ENCODE data around the gene RSPO3. TPM values are rescaled to one million over a fixed set of nuclear protein-coding genes. Genes with fewer than 3 reads are reported as not detected.
"Not testable (repeated sequence)": the region's sequence is repeated elsewhere in the genome, so short reads cannot be mapped to it uniquely, and the experiment has no call there.

The RSPO3 gene
- total RNA-seq, 1 donor from 2014 or later: not detected

DNA sequence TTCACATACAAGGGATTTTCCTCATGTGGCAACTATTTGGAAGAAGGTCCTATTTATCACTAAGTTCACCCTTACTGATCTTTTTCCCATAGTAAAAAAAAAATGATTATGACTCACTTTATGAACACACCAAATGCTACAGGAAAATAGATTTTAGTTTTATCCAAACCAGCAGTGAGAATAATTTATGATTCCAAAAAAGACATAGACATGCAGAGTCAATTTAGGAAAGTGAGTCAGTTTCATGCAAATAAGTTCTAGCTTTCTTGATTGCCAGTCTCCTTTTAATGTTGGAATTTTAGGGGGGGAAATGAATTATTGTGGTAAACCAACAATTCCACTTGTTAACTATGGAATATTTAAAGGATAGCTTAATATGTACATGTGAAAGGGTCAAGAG lies 84.2 kb downstream of the RSPO3 start:
- DNase-seq (ENCODE audit: low read depth in 2 of 2): no peak

DNA sequence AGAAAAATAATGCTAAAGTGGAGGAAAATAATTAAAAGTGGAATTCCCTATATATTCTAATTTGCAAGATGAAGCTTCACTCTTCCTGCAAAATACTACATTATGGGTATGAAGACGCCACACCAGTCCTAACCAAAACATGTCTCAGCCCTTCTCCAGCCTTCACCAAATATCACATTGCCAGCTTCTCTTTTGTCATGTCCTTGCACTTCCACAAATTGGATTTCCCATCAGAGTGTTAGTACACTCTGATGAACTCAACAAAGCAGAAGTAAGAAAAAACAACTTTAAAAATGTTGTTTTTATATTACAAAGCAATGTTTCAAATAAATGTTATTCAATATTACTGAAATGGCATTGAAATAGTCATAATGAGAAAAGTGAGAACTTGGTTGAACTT lies 85.8 kb downstream of the RSPO3 start:
- no peak for DNase-seq (ENCODE audit: low read depth in 2 of 2)

DNA sequence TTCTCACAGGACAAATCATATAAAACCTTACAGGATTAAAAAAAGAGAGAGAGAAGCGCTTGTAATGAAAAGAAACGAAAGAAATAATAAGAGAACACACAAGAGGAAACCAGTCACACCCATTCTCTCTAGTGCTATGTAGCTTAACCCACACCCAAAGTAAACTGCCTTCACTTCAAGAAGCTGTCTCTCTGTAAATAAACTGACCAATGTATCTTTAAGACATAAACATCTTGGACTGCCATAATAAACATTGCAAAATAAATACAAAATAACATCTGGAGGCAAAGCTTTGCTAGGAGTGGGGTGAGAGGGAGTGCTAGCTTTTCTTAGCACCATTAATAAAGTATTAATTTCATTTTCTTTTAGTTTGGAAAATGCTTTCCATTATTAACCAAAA lies 86.6 kb downstream of the RSPO3 start:
- no peak for DNase-seq (ENCODE audit: low read depth in 2 of 2)

DNA sequence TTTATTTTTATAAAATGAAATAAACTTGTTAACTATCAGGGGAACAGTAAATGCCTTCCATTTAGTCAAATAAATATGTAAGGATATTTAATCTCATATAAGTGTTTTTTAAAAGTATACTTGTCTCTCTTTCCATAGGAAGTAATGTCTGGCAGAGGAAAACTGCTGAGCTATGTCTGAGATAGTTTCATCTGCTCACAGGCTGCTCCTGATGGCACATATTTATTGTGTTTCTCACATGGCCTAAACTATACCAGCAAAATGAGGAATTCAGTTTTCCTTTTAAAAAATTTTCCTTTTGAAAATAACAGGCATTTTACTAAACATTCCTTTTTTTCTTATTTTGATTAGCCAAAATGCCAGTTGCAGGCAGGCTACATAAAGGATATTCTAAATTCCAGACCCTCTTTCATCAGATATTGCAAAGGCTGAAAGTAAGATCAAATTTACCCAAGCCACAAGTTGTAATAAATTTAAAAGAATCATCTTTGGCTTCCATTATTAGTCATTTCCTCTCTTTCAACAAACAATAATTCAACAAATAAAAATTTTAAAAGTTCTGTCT lies 88.1 kb downstream of the RSPO3 start:
- peak; percentile 14 for DNase-seq (ENCODE audit: low read depth in 2 of 2)

DNA sequence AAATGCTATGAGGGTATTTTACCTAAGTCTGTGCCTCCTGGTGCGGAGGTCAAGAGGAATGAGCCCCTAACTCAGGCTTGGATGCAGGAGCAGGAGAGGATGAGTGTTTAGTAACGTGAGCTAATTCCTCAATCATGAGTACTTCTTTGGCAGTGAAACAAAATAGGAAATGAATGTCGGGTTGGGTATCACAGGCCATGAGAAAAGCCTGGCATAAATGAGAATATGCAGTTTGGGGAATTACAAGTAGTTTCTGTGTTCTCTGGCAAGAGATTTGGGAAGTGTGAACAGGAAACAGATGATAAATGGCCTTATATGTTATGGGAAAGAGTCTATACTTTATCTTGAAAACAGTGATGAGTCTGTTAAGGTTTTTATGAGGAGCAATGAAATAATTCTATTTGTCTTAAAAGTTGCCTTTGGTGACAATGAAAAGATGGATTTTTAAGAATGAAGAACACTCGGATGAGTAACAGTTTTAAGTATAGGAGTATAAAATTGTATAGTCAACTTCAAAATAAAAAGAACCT lies 89.2 kb downstream of the RSPO3 start:
- DNase-seq (ENCODE audit: low read depth in 2 of 2): peak; percentile 80 to 90

DNA sequence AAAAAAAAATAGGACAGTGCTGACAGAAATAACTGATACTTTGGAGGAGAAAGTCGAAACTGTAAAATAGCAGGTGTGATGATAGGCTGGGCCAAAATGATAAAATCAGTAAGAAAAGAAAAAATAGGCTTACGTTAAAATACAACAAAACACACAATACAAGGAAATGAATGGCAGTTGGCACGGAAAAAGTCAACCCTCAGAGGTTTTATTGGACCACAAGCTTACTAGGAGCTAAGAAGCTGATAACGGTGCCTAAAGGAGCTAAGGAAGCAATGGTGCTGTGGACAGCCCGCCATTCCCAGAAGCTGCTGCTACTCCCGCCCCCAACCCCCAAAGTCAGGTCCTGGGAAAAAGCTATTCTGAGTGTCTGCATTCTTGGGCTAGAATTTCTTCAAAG lies 92.3 kb downstream of the RSPO3 start:
- peak; percentile 28 to 63 for DNase-seq (ENCODE audit: low read depth in 2 of 2)

DNA sequence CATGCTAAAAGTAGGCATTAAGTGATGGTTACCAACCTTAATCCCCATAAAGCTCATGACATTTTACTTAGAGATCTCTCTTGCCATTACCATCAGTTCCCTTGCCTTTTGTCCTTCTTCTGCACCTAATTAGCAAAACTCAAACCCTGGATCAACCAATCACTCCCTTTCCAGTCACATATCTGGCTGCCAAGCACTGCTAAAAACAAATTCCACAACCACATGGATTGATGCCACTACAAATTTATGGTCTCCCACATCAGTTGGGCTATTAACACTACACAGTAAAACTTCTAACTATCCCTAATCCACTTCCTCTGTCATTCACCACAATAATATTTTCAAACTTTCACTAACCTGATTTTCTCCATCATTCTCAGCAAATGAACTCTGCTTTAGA lies 93.9 kb downstream of the RSPO3 start:
- DNase-seq (ENCODE audit: low read depth in 2 of 2): no peak

DNA sequence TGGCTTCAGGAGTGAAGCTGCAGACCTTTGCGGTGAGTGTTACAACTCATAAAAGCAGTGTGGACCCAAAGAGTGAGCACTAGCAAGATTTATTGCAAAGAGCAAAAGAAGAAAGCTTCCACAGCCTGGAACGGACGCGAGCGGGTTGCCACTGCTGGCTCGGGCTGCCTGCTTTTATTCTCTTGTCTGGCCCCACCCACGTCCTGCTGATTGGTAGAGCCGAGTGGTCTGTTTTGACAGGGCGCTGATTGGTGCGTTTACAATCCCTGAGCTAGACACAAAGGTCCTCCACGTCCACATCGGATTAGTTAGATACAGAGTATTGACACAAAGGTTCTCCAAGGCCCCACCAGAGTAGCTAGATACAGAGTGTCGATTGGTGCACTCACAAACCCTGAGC lies 95.6 kb downstream of the RSPO3 start:
- DNase-seq (ENCODE audit: low read depth in 2 of 2): not testable (repeated sequence)

DNA sequence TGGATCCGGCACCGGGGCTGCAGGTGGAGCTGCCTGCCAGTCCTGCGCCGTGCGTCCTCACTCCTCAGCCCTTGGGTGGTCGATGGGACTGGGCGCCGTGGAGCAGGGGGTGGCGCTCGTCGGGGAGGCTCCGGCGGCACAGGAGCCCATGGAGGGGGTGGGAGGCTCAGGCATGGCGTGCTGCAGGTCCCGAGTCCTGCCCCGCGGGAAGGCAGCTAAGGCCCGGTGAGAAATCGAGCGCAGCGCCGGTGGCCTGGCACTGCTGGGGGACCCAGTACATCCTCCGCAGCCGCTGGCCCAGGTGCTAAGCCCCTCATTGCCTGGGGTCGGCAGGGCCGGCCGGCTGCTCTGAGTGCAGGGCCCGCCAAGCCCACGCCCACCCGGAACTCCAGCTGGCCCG lies 96.1 kb downstream of the RSPO3 start:
- not testable (repeated sequence) for DNase-seq (ENCODE audit: low read depth in 2 of 2)

DNA sequence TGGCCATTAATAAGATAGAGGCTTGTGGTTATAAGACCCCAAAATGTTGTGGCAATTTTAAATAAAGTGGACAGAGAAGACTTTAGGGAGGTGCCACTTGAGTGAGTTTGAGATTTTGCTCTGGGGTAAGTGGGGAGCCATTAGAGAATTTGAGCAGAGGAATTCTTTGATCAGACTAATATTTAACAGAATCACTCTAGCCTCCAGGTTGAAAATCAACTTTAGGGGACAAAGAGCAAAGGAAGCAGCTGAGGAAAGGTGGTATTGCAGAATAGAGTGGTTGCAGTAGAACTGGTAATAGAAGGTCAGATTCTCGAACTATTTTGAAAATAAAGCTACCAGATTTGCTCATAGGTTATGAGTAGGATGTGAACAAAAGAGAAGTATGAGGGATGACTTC lies 97.5 kb downstream of the RSPO3 start:
- DNase-seq (ENCODE audit: low read depth in 2 of 2): no peak

DNA sequence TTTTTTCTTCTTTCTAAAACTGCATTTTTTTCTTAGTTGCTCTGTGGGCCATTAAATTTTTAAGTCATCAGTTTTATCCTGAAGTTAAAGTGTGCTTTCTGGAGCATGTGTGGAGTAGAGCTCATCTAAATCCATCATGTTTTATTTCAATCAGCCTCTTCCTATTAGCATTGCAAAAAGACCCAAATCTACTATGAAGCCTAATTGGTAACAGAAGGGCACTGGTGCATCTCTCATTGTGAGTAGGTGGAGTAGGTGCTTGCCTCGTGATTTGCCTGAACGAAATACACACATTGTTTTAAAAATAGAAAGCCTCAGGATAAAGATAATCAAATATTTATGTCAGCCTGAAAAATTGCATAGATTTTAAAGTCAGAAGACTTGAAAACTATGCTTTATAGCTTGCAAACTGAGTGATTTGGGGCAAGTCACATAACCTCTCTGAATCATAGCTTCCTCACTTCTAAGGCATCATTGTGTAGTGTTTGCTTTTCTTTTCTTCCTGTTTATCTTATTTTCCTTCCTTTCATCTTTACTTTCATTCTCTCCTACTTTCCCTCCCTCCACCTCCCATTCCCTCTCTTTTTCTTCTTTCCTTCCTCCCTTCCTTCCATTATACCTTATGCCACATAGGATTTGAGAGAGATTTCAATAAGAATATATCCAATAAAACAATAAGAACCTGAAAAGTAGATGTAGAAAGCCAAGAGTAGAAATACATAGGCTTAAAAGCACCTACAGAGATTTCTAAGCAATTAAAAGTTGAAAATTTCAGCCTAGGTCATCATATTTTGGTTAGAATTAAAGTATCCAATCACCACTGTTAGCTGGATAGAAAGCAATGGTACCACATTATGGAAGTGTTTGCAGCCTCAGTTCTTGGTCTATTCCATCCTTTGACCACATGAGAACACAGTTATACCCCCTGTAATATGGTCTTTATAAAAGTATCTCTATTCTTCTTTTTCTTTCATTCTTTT lies 98.6 kb downstream of the RSPO3 start:
- peak in 1 of 2 donors; percentile 10 for DNase-seq (ENCODE audit: low read depth in 2 of 2)

DNA sequence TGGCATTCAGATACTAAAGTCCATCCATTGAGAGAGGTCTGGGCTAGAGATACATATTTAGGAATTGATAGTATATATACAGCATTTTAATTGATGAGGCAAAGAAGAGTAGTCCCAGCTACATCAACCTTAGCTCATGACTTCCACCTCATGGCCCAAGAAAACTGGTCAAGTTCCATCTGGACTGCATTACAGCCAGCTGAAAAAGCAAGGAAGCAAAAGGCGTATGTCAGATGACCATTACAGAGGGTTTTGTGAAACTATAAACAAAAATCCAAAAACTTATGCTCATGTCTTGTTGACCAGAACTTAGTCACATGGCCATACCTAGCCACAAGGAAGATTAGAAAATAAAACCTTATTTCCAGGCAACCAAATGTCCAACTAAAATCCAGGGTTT lies 101.4 kb downstream of the RSPO3 start:
- no peak for DNase-seq (ENCODE audit: low read depth in 2 of 2)

DNA sequence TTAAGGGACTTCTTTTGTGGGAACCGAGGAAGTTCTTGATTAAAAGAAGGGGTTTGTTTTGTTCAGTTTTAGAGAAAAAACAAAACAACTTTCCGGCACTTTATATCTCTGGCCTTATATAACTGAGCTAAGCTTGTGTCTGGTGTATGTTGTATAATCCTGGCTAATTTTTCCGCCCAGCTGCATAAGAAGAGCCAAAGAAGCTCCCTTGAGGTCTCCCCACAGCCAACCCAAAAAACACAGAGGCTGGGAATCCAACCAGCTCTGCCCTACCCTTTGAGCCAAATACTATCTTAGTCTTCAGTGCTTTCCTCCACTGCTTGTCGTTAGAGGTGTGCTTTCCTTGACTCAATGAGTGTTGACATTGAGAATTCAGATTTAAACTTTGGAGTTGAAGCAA lies 102.7 kb downstream of the RSPO3 start:
- DNase-seq (ENCODE audit: low read depth in 2 of 2): no peak

DNA sequence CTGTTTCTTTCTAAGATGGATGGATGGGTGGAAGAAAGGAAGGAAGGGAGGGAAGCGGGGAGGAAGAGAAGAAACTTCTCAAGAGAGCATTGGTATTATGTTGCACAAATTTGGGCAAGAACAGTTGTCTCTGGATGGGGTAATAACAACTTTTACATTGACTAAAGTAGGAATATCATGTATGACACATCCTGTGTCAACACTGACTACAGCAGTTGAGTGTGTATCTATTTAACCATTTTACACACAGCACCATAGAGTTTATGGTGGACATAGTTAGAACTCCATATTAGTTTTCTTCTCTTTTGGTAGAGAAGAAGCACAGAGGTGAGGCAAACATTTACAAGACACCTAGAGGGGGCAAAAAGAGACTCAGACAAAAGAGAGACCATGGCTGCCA lies 103.9 kb downstream of the RSPO3 start:
- DNase-seq (ENCODE audit: low read depth in 2 of 2): no peak

DNA sequence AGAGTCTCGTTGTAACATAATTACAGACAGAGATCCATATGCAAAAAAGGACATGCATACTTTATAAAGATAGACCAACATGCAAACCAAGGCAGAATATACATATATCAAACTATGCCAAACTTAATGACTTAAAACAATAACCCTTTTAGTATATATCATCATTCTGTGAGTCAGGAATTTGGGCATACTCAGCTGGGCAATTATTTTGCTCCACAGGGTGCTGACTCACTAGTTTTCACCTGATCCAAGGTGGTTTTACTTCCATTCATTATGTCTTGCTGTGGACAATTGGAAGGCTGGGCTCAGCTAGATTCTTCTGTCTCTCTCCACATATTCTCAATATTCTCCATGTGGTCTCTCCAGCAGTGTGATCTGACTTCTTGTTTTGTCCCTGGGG lies 107.0 kb downstream of the RSPO3 start:
- no peak for DNase-seq (ENCODE audit: low read depth in 2 of 2)

DNA sequence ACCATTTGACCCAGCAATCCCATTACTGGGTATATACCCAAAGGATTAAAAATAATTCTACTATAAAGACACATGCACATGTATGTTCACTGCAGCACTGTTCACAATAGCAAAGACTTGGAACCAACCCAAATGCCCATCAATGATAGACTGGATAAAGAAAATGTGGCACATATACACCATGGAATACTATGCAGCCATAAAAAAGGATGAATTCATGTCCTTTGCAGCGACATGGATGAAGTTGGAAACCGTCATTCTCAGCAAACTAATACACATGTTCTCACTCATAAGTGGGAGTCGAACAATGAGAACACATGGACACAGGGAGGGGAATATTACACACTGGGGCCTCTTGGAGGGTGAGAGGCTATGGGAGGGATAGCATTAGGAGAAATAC lies 115.3 kb downstream of the RSPO3 start:
- not testable (repeated sequence) for DNase-seq (ENCODE audit: low read depth in 2 of 2)

DNA sequence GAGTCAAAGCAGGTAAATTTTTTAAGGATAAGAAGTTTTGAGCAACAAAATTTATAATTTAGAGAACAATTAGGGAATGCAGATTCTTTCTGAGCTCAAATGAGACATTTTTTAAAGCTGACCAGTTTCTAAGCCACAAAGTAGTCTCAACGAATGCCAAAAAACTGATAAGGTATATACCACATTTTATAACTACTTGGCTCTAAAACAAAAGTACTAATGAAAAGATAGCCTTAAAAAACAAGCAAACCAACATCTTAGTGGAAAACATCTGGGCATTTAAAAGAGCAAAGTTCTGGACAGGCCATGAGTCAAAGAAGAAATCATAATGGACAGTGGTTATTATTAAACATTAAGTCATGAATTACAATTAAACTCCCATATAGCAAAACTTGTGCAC lies 125.0 kb downstream of the RSPO3 start:
- no peak for DNase-seq (ENCODE audit: low read depth in 2 of 2)

Other genes starting within 250 kb of the RSPO3 start
- 25.7 and 33.9 TPM in 2 replicates for gene RNF146, start 148.2 kb downstream of the RSPO3 start, total RNA-seq
- gene ECHDC1, start 224.9 kb downstream of the RSPO3 start, total RNA-seq: 32.5 and 36.2 TPM in 2 replicates